Cardiac muscle cell (in vitro differentiated cells and primary cell): ENCODE measurements around the gene CUX1. TPM values are rescaled to one million over a fixed set of nuclear protein-coding genes. Genes with fewer than 3 reads are reported as not detected.

Source experiments
- DNase-seq, 2 donors: peaks; one replicate each; pipeline versions ENCODE4 v3.0.0 to v3.0.0-alpha.2; 2010 to 2017; ENCODE audit warnings: low read depth in 1 of 2, low spot score in 1 of 2
- H3K27ac ChIP-seq: fragments of 200-600 bp; sonication (generic); 2 replicates; pipeline ENCODE4 v1.5.1; 2016
- H3K27me3 ChIP-seq: fragments of 200-600 bp; sonication (generic); 2 replicates; pipeline ENCODE4 v1.6.0; 2016; ENCODE audit warnings: control low read depth
- H3K36me3 ChIP-seq: fragments of 200-600 bp; sonication (generic); 2 replicates; pipeline ENCODE4 v1.5.1; 2016; ENCODE audit warnings: control low read depth
- H3K4me1 ChIP-seq: fragments of 200-600 bp; sonication (generic); 2 replicates; pipeline ENCODE4 v1.8.1; 2017; ENCODE audit warnings: low read depth, mild to moderate bottlenecking, mixed run types
- H3K4me3 ChIP-seq: fragments of 200-600 bp; sonication (generic); 2 replicates; pipeline ENCODE4 v1.5.1; 2016; ENCODE audit warnings: mild to moderate bottlenecking
- H3K9me3 ChIP-seq: fragments of 200-600 bp; sonication (generic); 2 replicates; pipeline ENCODE4 v1.5.1; 2017; ENCODE audit warnings: low read depth, mild to moderate bottlenecking, control low read depth
- CTCF ChIP-seq: IDR thresholded peaks from 2 replicates; pipeline ENCODE4 v1.5.1; 2012; ENCODE audit warnings: low read depth, mild to moderate bottlenecking, low read length
- polyA plus RNA-seq: library from polyadenylated mRNA; unstranded; fragments of >200 nt; fragmentation: Nextera tagmentation; extraction: Ambion mirVana; gene quantifications from 2 replicates; pipeline ENCODE4 v1.2.1, GENCODE V29; 2016
- total RNA-seq: library from RNA; depleted of rRNA; stranded (reverse); fragments of >200 nt; gene quantifications from 2 replicates; pipeline ENCODE4 v1.2.3, GENCODE V29; 2016

Gene CUX1
- total and polyA plus RNA-seq, 2 experiments from 2014 or later = 67.7 to 85.3 TPM

- DNase-seq = no peak
- Histone ChIP-seq H3K9me3 (no peaks in the 10 kb centered on the region), H3K27ac (no peak overlapping the region), H3K4me1 (peaks cover 17% of the 10 kb centered on the region), H3K27me3 (no peaks in the 10 kb centered on the region), H3K4me3 (no peak overlapping the region), H3K36me3 (peaks cover 4% of the 10 kb centered on the region)
- TF ChIP-seq CTCF = no peak
Observed at GRCh38 chr7:102156867-102157266, 339.4 kb downstream of the CUX1 start.

GRCh38 chr7:102165136-102165535 lies 347.7 kb downstream of the CUX1 start:
- DNase-seq = no peak
- H3K27me3 ChIP-seq = no peaks in the 10 kb centered on the region
- H3K27ac ChIP-seq = peak overlapping the region; percentile 43
- H3K9me3 ChIP-seq = no peaks in the 10 kb centered on the region
- no peaks in the 10 kb centered on the region for H3K4me1 ChIP-seq
- TF ChIP-seq CTCF = no peak
- no peak overlapping the region for H3K4me3 ChIP-seq
- no peaks in the 10 kb centered on the region for H3K36me3 ChIP-seq

- H3K27ac ChIP-seq = no peak overlapping the region
- no peaks in the 10 kb centered on the region for H3K9me3 ChIP-seq
- no peaks in the 10 kb centered on the region for H3K4me1 ChIP-seq
- no peak for DNase-seq
- no peak overlapping the region for H3K4me3 ChIP-seq
- H3K36me3 ChIP-seq = peaks cover 4% of the 10 kb centered on the region
- no peak for TF ChIP-seq CTCF
- no peaks in the 10 kb centered on the region for H3K27me3 ChIP-seq
Observed at GRCh38 chr7:102167254-102167653, 349.8 kb downstream of the CUX1 start.

DNA sequence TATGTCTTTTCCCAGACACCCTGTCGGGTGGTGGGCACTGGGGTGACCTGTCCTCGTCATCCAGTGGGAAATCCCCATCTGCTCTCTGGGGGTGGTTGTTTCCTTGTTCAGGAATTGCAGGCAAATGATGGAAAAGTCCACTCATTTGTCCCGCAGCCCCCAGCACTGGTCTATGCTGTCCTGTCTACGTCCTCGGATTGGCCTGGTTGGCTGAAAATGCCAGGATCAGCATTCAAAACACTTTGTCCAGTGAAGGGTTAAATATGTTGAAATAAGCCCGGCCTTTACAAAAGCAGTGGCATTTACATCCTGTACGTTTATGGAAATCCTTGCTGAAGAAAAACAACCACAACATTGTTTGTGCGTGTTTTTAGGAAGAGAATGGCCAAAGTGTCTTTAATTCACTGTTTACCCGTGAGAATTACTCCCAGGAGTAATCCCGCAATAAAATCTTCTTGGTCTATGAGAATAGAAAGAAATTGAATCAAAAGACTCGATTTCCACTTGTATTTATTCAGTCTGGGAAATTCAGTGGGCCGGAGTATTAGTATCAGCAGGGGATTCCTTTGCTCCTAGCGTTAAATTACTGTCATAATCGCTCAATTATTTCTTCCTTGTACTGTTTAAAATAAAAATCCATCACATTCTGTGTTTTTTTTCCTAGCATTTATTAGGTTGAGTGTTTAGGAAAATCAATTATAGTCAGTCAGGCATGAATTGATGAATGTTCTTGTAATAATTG lies 352.4 kb downstream of the CUX1 start:
- TF ChIP-seq CTCF = no peak
- no peak overlapping the region for H3K27ac ChIP-seq
- no peak overlapping the region for H3K4me3 ChIP-seq
- DNase-seq = peak in 1 of 2 donors; percentile 75
- no peaks in the 10 kb centered on the region for H3K27me3 ChIP-seq
- H3K9me3 ChIP-seq = no peaks in the 10 kb centered on the region
- H3K36me3 ChIP-seq = peaks cover 7% of the 10 kb centered on the region
- no peaks in the 10 kb centered on the region for H3K4me1 ChIP-seq

DNA sequence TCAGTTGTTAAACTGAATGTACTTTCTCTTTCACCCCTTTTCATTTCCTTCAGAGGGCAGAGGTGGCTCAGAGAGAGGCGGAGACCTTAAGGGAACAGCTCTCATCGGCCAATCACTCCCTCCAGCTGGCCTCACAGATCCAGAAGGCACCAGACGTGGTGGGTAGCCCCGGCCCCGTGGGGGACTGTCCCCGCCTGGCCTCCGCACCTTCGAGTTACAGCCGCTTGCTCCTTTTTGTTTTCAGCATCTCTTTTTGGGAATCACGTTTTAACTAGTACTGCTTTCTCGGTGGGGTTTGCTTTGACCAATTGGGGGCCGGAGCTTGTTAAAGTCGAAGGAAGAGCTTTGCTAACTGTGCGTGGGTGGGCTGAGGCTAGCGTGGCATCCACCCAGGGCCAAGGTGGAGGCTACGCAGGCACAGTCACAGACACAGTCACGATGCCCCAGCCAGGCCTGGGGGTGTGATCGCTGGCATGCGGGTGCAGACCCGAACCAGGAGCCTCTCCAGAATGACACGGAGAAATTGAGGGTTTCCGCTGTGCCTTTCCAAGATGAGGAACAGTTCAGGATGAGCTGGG lies 353.1 kb downstream of the CUX1 start:
- Histone ChIP-seq H3K4me3 (no peak overlapping the region), H3K27ac (no peak overlapping the region), H3K27me3 (no peaks in the 10 kb centered on the region), H3K4me1 (no peaks in the 10 kb centered on the region), H3K36me3 (peaks cover 7% of the 10 kb centered on the region), H3K9me3 (no peaks in the 10 kb centered on the region)
- peak in 1 of 2 donors; percentile 38 for DNase-seq
- no peak for TF ChIP-seq CTCF
